GM11168 (cell line): Measurements from ENCODE around the gene FCHSD2.

ENCODE experiments used
- in situ Hi-C: fragments of 300-500 bp; cut with MboI; formaldehyde crosslinking; loops from one replicate; pipeline ENCODE4 v1.12.0; 2022; ENCODE audit warnings: low sequenced_read_pairs; ENCODE audit not compliant: unreplicated experiment

FCHSD2 gene

DNA sequence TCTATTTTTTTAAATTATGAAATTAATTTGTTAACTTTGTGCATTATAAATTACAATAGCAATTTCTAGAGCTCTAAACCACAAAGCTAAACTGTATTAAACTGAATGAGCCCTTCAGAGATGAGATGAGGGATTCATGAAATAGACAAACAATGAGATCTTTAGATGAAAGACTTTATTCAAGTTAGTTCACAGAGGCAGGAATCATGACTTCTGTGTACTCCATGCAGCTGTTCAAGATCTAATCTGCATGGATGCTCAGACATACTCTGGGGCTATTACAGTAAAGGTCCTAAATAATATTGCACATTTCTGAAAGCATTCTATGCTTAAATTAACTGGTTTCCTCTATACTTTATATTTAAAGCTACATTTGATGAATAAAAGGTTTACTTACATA lies 122.7 kb downstream of the FCHSD2 start:
- in situ Hi-C loops = no loop called here

DNA sequence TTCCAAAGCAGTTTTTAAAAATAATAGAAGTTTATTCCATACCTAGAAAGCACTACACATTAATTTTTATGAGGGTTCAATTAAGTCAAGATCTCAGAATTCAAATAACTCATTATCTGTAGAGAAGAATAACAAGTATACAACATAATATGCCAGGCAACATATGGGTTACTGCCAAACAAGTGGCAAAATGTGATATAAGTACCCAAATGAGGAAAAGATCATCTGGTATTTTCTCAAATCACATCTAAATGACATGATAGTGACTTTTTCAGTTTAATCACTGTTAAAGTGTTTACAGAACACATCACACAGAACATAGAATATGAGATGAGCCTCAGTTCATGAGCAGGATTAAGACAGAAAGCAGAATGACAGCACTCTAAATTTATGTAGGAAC lies 123.3 kb downstream of the FCHSD2 start:
- in situ Hi-C loops = no loop called here

DNA sequence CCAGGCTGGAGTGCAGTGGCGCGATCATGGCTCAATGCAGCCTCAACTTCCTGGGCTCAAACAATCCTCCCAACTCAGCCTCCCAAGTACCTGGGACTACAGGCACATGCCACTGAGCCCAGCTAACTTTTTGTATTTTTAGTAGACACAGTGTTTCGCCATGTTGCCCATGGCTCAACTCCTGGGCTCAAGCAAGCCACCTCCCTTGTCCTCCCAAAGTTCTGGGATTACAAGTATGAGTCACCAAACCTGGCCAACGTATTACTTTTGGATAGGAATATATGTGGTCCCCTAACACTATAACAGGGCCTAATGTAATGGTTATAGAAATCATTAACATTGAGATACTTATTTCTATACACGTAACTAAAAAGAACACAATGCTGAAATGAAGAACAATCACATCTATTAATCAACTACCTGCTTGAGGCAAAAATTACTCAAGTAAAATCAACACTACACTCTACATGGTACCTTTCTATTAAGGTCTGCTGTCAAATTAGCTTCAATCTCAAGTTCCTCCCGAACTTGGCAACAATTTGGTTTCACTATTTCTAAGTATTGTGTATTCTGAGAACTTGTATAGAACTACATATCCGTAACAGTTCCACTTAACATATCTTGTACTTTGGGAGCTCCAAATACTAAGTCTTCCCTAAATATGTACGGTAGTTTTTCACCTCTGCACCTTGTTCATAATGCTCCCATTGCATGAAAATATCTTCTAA lies 124.9 kb downstream of the FCHSD2 start:
- in situ Hi-C loops = no loop called here

DNA sequence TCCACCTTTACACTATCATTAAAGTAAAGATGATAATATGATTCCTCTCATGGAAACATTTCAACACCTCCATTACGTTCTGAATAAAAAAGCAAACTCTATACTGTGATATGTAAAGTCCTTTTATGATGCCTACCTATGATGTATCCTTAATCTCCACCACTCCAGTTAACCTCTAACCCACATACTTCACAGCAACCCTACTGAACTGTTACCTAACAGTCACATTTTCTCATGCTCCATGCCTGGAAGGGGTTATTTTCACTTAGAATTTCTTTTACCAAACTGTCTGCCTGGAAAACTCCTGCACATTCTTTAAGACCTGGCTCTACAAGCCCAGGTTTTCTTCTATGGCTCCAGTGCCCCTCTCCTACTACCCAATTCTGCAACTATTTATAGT lies 129.1 kb downstream of the FCHSD2 start:
- in situ Hi-C loops = no loop called here

DNA sequence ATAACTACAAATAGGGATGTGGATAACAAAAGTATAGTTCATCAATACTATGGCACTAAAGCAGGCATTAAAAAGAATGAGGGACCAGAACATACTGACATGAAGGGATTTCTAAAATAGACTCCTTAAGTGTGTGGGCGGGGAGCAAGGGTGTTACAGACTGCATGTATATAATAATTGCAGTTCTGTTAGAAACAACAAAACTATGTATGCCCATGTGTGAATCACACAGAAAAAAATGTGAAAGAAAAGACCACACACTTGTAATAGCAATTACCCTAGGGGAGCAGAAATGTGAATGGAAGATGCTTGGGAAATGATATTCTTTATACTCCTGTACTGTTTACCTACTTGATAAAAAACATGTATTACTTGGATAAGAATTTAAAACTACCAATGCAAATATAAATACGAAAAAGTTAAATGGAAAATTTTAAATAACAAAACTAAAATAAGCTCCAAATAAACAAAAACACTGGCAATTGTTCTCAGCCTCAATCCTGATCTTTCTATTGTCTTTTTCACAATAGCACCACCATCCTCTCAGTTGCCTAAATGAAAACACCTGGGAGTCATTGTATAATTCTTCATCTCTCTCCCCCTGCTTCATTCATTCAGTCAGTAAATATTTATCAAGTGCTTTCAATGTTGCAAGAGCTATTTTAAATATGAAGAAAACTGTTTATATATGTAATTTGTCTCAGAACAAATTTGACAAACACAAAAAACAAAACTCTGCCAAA lies 129.8 kb downstream of the FCHSD2 start:
- in situ Hi-C loops = no loop called here

DNA sequence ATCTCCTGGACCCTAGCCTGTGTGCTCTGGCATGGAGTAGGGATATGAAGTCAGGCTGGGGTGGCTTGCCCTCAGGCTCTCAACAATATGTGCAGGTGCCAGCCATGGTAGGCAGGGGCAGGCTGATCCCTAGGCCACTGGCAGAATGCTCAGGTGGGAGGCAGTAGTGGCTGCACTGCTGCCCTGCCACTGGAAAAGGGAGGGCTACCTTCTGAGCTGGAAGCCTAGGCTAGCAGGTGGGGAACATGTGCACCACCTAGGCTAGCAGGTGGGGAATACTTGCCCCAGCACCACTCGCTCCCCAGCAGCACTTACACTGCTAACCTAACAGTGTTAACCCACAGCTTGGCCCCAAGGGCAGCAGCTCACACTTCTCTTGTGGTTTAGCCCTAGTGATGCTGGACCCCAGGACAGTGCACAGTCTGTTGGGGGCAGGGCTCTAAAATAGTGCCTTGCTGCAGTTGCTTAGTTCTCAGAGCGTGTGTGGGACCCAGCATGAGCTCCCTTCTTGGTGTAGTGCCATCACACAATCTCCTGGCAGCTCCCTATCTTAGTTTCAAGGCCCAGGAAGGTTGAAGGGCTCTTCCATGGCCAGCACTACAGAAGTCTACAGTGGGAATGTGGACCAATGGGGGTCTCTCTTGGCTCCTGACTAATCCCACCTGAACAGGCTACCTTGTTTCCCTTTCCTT lies 130.8 kb downstream of the FCHSD2 start:
- in situ Hi-C loops = no loop called here

DNA sequence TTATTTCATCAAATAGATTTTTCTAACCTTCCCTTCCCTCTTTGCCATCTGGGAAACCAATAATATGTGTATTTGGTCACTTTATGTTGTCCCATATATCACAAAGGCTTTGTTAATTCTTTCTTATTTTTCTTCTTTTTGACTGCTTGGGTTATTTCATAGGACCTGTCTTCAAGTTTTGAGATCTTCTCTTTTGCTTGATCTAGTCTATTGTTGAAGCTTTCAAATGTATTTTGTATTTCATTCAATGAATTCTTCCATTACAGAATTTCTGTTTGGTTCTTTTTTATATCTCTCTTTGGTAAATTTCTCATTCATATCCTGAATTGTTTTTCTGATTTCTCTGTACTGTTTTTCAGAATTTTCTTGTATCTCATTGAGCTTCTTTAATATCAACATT lies 132.1 kb downstream of the FCHSD2 start:
- in situ Hi-C loops = no loop called here

DNA sequence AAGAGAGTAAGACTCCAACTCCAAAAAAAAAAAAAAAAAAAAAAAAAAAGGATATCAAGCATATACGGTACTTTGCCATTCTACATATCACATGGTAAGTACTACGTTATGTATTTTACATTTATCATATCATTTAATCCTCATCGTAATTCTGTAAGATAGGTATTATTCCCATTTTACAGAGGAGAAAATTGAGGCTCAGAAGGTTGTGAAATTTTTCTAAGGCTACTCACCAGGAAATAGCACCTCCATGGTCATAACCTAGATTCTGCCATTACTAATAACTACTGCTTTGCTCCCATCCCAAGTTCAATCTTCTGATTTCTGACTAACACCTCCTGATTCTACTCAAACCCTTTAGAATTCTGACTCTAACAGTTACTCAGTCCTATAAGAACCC lies 138.0 kb downstream of the FCHSD2 start:
- in situ Hi-C loops = no loop called here

DNA sequence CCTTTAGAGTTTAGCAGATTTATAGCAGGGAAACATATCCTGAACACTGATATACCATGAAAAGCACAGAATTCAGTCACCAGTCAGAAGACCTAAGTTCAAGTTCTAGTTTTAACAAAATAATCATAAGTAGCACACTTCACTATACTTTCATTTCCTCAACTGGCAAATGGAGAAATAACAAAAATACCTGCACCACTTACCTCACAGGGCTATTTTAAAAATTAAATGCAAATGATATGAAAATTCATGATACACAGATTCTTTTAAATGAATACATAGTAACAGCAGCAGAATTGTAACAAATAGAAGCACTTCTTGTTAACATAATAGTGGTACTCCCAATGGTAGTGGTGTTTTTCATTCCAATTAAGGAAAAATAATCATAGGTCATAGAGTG lies 139.0 kb downstream of the FCHSD2 start:
- in situ Hi-C loops = no loop called here

DNA sequence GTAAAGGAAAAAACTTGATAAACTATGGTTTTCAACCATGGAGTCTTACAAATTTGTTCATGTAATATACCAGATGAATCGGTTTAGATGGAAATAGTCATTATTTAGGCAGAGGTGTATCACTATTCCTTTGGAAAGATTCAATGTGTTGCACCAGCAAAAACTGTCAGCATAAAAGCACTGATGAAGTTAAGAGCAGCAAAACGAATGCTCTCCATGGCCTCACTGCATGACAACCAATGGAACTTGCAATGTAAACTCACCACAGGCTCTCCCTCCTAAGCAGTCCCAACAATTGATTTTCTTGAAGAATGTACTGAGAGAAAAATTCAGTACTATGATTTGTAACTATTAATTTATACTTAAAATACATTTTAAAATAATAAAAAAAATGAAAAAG lies 139.9 kb downstream of the FCHSD2 start:
- in situ Hi-C loops = no loop called here

DNA sequence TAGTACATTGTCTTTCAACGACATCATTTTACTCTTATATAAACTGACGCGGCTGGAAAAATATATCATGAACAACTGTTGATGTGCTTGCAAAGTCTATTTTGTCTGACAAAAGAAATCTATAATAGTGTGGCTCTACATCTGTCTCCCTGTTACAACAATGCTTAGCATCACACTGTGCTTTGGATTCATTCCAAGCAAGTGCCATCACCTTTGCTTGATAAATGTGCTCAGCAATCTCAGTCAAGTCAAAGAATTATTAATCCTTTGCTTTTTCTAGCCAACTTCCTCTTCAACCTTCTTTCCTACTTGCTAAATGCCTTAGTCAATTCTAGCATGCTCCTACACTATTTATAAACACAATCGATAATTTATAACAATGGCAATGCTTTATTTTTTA lies 140.5 kb downstream of the FCHSD2 start:
- in situ Hi-C loops = no loop called here

DNA sequence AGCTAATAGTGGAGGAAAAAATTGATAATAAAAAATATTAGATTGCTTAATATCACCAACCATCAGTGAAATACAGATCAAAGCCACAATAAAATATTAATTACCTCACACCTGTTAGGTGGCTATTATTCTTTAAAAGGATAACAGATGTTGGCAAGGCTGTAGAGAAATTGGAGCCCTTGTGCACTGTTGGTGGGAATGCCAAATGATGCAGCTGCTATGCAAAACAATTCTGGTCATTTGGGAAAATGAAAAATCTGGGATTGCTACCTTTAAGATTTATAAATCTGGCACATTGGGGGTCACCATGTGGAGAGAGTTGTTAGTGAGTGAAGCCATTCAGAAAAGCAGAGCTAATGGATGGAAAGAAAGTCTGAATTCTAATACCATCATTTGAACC lies 143.4 kb downstream of the FCHSD2 start:
- in situ Hi-C loops = no loop called here

DNA sequence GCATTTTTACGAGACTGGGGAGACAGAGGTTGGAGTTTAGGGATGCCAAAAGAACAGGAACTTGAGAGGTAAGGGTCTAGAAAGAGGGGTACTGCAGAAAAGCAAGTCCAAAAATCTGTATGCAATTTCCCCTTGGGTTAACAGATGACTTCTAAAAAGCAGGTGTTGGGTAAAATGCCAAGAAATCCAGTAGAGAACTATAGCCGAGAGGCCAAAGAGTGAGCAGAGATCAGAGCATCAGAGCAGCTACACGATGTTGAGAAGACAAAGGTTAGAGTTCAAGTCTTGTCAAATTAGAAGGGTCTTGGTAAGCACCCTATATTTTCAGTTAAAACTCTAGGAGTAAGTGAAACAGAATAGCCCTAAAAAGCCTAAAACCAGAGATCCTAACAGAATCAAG lies 145.2 kb downstream of the FCHSD2 start:
- in situ Hi-C loops = no loop called here

DNA sequence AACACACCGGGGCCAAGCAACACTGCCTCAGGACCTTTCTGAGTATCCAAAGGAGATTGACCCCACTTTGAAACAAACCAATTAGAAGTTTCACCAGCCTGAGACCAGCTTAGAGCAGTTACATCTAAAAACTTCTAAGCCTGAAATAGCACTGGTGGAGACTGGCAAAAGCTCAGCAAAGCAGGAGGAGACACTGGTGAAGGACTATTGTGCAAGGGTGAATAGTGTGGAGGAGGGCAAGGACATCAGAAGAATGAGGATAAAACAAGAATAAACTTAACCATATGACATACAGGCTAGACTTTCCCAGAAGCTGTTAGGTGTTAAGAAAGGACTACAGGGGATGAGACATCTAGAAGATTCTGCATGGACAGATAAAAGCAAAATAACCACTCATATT lies 152.4 kb downstream of the FCHSD2 start:
- in situ Hi-C loops = no loop called here

DNA sequence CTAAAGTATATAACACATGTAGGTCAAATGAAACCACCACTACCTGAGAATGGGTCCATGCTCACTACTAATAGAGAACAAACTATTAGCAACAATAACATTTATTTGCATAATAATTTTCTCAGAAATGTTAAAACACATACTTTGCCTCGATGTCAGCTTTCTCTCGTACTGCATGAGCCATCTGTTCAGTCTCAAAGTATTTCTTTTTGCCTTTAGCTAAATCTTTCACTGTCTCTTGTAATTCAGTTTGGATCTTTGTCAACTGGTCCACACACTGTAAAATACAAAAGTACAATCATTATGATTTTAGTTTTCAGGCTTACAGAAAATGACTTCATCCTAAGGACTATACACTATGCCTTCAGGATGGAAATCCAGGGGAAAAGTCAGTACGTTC lies 153.3 kb downstream of the FCHSD2 start:
- in situ Hi-C loops = no loop called here

DNA sequence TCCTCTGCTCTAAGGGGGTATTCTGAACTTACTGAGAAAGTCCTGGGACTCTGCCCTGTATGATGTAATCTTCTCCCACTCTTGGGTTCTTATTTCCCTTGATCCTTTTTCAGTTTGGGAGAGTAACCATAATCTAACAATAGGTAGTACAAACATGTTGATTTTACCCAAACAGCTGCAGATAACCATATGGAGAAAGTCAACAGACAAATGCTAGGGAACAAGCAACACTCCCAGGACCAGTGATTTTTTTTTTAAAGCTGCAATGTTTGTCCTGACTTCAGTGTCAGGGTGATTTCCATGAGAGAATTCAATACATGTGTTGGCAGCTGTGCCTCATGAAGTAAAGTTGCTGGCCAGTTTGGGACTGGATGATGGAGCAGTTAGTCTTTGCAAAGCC lies 156.5 kb downstream of the FCHSD2 start:
- in situ Hi-C loops = no loop called here

DNA sequence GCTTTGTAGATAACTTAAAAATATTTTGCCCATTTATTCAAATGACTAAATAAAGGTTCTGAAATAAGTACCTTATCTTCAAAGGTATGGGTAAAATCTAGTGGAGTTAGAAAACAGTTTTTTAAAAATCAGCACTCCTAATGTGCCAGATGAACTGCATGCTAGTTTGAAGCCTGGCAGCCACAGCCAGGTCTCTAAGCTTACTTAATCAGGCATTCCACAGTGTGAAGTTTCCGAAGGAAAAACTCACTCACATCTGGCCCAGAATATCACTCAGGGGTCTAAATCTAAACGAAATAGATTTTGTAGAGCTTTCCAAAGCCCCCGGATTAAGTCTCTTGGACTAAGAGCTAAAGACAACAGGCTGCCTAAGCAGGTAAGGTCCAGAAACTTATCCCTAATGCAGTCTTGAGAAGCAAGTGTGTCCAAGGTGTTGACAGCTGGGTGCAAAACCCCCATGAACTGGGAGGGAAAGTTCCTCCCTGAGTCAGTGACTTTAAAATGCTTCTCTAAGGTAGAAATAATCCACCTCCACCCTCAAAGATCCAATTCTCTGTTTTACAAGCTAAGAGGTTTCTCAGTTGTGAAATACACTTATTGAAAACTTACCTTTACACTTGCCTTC lies 157.6 kb downstream of the FCHSD2 start:
- in situ Hi-C loops = no loop called here

DNA sequence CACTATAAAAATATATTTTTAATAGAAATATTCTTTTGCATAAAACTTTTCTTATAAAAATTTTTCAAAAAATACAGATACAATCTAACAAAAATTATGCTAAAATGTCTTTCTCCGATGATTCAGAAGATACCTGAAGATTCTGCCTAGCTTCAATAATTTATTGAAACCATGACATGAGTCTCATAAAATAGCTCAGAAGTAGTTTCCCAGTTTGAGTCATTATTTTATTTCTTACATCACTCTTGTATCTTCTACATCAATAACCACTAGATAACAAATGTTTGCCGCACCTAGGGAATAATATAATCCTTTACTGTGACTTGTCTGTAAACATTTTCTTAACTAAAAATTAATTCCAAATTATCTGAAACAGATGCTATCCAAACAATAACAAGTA lies 158.6 kb downstream of the FCHSD2 start:
- in situ Hi-C loops = no loop called here

DNA sequence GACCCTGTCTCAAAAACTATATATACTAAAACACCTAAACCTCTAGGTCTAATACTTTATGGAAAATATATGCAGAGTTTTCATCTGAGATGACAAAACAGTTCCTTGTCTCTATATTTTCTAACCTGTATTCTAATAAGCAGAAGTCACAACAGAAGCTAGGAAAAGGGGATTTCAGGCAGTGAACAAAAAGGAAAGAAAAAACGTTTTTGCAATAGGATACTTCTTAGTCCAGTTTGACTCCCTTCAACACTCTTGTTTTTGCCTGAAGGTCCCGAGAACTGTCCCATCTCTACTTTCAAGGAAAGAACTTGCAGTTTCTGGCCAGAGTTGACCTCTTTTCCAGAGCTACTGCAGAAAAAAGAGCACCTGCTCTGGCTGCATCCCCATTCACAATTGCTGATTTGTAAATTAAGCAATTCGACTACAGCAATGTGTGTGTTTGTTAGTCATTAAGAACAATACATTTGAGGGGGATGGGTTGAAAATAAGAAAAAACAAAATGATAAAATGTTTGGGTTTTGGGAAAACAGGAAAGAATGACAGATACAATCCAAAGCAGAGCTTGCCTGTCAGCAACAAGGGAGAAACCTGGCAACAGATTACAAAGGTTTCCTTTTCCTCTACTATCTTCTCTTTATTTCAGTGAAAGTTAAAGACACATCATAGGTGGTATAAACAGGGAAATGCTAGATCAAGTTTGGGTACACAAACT lies 160.0 kb downstream of the FCHSD2 start:
- in situ Hi-C loops = no loop called here

DNA sequence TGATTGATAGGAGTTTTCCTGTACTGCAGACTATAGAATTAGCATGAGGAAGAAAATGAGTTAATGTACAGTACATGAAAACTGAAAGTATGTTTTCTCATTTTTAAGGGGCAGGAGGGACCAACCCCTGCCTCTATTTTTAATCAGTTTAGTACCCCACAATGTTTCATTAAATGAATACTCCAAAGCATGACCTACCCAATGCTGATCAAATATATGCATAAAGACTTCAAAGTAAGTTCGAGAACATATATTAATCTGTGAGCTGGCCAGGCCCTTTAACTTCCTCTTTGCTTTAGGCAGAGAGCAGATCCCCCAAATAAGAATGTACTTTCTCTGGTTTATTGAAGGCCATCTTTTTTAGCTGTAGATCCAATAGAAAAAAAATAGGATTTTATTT lies 161.0 kb downstream of the FCHSD2 start:
- in situ Hi-C loops = no loop called here
